Prostate gland (tissue), 2 donors: ENCODE data around the gene LIMS2.

Source experiments
- POLR2A ChIP-seq: fragments of 450-650 bp; IDR thresholded peaks from one replicate; pipeline ENCODE4 v1.6.1; 2016; ENCODE audit warnings: antibody characterized with exemption, mild to moderate bottlenecking
- POLR2AphosphoS5 ChIP-seq: sonication (generic); formaldehyde crosslinking; IDR thresholded peaks from one replicate; pipeline ENCODE4 v1.6.1; 2017; ENCODE audit warnings: antibody characterized with exemption
- TF ChIP-seq, protein P1 (sequence below), 4 experiments: fragments of 200-600 bp in 2 of 4; fragments of 450-650 bp in 2 of 4; sonication (generic) in 2 of 4; IDR thresholded peaks; 1 replicate in 3 of 4; 2 replicates in 1 of 4; pipeline ENCODE4 v1.5.1; 2016 to 2019; ENCODE audit warnings: antibody characterized with exemption in 4 of 4, mild to moderate bottlenecking in 2 of 4, moderate library complexity in 2 of 4

DNA sequence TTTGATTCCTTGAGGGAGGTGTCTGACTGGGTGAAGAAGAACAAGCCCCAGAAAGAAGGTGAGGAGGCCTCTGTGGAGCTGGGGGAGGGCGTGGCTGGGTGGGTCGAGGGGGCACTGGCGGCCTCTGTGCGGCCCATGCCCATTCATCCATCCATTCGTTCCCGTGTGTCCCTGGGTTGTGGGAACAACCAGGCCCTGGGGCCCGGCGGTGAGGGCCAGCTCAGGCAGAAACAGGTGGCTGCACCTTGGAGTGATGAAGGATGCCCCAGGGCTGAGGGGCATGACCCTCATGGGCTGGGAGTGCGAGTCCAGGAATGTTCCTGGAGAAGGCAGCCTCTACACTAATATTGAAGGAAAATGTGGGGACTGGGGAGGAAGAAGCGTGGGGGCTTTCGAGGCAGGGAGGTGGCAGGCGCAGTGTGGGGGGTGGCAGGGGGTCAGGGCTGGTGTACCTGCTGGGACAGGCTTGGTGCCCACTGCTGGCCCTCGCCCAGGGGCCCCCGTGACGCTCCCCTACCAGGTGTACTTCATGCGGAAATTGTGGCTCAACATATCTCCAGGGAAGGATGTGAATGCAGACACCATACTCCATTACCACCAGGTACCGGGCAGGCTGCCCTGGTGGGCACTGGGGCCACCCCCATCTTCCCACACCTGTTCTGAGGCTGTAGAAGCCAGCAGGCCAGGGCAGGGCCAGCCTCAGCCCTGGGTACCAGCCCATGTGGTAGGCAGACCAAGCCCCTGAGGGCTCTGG lies 40.5 kb downstream of the LIMS2 start:
- TF ChIP-seq, protein P1, sequence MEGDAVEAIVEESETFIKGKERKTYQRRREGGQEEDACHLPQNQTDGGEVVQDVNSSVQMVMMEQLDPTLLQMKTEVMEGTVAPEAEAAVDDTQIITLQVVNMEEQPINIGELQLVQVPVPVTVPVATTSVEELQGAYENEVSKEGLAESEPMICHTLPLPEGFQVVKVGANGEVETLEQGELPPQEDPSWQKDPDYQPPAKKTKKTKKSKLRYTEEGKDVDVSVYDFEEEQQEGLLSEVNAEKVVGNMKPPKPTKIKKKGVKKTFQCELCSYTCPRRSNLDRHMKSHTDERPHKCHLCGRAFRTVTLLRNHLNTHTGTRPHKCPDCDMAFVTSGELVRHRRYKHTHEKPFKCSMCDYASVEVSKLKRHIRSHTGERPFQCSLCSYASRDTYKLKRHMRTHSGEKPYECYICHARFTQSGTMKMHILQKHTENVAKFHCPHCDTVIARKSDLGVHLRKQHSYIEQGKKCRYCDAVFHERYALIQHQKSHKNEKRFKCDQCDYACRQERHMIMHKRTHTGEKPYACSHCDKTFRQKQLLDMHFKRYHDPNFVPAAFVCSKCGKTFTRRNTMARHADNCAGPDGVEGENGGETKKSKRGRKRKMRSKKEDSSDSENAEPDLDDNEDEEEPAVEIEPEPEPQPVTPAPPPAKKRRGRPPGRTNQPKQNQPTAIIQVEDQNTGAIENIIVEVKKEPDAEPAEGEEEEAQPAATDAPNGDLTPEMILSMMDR (IDR thresholded peaks at IDR 0.05), result no peak
- no peak for TF ChIP-seq POLR2AphosphoS5
- no peak for TF ChIP-seq POLR2A
